ENCODE data around the gene DNAH2.

The DNAH2 gene

DNA sequence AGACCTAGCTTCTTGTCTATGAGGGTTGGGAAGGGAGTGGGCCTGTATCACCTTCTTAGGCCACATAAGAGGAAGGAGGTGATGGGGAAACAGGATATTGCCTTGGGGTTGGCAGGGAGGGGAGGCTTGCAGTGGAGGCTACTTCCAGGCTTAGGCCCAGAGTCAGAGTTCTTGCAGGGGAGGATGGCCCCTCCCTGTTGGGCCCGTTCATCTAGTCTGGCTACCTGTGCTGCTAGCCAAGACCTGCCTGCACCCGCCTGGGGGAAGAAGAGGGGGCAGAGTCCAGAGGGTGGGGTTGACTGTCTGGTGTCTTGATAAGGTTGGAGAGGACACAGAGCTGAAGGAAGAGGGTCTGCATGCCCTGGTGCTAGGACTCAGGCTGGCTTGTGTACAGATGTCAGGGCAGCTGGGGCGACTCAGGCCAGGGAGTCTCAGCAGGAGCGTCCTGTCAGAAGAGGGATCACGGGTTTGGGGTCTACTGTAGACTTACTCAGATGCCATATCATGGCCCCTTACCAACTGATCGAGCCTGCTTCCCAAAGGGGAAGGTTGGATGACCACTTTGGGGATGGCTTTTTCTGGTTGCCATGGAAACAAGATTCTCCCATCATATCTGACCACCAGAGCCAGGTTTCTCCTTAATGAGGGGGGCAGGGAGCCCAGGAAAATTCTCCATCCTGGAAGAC, 121.8 kb downstream of the DNAH2 start:
- no peak for DNase-seq (ENCODE audit: low read depth)

DNA sequence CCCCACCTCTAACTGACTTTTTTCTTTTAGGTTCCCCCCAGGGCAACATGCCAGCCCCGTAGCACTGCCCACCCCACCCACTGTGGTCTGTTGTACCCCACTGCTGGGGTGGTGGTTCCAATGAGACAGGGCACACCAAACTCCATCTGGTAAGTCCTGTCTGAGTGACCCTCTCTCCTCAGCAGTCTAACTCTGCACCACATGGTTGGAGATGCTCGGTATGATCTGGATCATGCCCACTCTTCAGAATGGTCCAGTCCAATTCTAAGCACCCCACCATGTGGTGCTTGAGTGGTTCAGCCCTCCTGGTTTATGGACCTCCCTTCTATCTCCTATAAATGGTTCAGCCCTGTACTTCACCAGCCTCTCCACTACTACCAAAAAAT, 122.3 kb downstream of the DNAH2 start:
- DNase-seq (ENCODE audit: low read depth): peak; percentile 72

DNA sequence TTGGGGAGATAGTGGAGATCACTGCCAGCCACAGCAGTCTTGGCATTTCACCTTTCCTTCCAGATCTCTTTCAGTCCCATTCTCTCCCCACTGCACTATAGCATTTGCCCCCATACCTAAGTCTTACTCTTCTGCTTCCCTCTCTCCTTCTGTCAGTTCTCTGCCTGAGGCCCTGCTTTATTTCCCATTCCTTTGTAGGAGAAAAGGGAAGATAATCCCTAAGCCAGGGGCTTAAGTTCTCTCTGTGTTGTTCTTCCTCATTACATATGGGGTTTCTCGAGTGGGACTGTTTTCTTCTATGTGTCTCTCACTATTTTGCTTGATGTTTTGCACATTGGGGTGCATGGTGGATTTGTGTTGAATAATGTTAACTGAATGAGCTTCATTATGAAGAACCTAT, 122.9 kb downstream of the DNAH2 start:
- no peak for DNase-seq (ENCODE audit: low read depth)

DNA sequence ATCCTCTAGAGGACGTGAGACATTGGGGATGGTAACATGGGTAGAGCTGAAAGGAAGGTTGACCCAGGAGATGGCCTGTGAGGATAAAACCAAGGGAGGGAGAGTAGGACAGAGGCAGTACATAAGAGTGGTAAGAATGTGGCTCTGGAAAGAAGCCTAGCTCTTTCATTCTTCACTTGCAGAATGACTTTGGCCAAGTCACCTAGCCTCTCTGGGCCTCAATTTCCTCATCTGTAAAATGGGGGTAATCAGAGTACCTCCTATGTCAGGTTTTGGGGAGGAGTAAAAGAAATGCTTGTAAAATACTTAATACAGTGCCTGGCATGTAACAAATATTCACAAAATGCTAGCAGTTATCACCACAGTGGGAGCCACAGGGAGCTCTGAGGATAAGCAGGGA, 123.3 kb downstream of the DNAH2 start:
- no peak for DNase-seq (ENCODE audit: low read depth)

DNA sequence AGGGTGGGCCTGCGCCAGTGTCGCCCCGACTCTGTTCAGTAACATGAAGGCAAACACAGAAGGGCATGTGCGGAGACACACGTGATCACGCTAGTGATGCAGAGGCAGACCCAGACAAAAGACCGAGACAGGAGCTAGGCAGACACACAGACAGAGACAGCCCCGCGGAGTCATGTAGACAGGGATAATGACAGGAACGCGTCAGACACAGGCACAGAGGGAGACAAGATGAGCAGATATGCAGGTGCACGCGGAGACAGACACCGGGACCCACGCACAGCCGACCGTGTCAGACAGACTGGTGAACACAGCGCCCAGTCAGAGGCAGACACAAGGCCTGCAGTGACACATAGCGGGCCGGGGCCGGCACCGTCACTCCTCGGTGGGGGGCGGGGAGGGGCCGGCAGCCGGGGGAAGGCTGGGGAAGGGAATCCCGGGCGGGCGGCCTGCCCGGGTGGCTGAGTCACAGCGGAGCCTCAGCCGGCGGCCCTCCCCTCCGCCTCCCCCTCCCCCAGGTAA, 123.9 kb downstream of the DNAH2 start:
- peak; percentile 93 for DNase-seq (ENCODE audit: low read depth)

DNA sequence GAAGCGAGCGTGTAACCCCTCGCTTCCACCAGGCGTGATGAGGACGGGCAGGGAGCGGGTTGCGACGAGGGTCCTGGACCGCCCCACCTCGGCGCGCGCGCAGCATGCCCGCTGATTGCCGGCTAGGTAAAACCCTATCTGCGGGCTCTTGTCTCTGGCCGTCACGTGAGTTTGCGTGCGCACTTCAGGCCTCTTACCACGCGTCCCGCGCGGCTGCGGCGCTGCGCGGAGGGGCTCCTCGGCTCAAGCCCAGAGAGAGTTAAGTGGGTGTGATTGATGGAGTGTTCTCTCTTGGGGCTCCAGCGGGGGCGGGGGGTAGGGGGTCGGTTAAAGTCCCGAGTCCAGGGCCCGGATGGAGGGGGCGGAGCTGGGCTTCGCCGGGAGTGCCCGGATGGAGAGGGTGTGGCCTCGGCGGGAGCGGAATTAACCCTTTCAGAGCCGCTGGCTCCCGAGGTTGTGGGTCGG, 124.4 kb downstream of the DNAH2 start:
- peak; percentile 92 for DNase-seq (ENCODE audit: low read depth)

DNA sequence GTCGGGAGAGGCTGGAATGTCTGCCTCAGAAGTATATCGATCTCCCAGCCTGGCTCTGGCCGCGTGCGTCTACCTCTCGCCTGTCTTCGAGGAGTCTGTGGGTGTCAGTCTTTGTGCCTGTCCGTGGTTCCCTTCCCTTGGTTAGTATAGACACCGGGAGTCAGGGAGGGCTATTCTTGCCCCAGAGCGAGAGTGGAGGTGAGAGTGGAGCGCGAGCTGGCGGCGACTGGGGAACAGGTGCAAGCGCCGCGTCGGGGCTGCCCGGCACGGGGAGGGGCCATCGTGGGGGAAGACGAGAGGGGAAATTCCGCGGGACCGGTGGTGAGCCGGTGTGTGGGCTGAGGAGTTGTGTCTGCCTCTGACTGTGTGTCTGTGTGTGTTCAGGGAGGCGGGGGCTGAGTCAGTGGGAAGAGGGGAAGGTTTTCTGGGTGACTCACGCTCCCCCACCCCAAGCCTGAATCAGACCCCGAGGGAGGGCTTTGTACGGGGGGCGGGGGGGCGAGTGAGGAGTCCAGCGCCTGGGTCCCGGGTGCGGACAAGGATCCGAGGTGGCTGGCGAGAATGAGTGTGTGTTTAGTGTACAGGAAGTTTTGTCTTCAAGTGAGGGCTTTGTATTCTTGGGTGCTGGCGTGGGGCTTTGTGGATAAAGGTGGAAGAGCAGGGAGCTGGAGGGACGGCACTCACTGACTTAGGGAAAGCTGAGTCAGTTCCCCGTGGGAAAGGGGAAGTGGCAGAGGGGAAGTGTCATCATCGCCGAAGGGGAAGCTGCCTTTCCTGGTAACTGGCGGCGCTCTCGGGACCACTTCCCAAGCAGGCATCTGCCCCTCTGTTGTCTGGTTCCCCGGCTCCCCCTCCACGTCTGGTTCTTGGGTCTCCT, 125.1 kb downstream of the DNAH2 start:
- DNase-seq (ENCODE audit: low read depth): peak; percentile 97

DNA sequence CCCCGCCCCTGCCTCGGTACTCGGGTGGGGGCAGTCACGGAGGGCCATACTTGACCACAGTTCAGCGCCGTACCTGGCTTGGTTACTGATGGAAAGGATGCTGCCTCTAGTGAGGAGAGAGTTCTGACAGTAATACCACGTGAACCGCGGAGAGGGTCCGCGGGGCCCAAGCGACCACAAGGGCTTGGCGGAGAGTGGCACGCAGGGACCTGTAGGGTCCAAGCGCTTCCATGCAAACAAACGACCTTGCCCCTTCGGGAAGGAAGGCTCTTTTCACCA, 125.7 kb downstream of the DNAH2 start:
- no peak for DNase-seq (ENCODE audit: low read depth)

DNA sequence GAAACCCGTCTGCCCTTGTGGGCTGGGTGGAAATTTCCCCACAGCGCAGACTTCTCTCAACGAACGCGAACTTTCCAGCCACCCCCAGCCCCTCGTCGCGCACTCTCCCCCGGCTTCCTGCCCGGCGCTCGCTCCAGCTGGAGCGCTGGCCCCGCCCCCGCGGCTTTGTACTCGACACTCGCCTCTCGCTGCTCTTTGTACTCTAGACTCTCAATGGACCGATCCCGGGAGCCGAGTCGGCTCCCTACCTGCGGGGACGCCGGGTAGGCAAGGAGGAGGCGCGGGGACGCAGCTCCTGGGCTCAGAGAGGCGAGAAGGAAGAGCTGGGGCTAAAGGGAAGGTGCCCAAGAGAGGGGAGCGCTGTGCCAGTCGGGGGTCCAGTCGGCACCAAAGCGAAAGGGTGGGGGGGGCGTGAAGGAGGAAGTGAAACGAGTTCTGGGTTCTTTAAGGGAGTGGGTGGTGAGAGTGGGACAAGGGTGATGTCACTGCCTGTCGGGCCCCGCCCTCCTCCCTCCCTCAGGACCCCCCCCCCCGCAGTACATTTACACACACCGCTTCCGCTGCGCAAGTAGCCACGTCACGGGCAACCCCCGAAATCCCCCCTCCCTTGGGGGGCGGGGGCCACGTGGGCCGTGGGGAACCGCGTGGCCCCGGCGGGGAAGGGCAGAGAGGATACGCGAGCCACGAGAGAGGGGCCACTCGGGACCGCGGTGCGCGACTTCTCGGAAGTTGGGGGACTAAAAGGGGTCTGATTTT, 126.2 kb downstream of the DNAH2 start:
- peak; percentile 90 for DNase-seq (ENCODE audit: low read depth)

DNA sequence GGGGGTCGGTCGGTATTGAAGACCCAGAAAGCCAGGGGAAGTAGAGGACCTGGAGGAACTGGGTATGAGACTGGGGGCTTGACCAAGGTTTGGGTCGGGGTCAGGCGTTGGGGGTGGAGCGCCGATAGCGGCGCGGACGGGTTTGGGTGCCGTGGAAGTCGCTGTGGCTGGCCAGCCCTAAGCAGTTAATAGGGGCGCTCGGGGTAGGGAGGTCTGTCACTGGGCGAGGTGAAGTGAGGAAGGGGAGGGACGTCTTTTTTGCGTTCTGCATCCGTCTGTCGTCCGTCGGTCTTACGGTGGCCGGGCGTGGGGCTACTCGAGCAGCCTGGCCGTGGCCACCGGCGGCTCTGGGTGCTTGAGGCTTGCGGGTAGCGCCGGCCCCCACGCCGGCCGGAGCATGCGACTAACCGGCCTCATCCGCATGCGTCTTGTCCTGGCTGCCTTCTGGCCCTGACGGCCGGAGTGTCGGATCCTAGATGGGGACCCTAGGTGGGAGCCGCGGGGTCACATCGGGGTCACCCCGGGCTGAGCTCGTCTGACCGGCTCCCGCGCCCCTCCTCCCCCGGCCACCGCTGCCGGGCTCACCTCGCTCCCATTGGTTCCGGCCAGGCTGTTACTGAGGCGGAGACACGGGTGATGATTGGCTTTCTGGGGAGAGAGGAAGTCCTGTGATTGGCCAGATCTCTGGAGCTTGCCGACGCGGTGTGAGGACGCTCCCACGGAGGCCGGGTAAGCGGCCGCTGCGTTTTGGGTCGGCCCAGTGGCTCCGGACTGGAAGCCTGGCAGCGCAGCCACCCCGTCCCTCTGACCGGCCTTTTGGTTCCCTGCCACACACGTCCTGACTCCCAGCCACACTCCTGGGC, 127.0 kb downstream of the DNAH2 start:
- peak; percentile 98 for DNase-seq (ENCODE audit: low read depth)

DNA sequence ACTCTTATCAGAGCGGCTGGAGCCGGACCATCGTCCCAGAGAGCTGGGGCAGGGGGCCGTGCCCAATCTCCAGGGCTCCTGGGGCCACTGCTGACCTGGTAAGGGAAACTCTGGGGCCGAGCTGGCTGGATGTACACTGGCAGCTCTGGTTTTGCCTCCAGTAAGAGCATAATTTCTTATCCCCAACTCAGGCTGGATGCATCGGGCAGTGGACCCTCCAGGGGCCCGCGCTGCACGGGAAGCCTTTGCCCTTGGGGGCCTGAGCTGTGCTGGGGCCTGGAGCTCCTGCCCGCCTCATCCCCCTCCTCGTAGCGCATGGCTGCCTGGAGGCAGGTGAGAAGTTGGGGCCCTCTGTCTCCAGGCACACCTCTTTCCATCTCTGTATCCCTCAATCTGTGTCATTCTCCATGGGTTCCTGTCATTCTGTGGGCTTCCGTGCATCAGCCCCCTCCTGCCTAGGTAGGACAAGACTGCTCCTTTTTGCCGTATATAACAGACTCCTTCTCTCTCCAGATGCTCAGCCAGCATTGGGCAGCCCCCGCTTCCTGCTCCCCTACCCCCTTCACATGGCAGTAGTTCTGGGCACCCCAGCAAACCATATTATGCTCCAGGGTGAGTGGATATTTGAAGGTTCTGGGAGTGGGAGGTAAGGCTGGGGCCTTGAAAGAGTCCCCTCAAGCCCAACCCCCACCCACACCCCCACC, 128.0 kb downstream of the DNAH2 start:
- no peak for DNase-seq (ENCODE audit: low read depth)

DNA sequence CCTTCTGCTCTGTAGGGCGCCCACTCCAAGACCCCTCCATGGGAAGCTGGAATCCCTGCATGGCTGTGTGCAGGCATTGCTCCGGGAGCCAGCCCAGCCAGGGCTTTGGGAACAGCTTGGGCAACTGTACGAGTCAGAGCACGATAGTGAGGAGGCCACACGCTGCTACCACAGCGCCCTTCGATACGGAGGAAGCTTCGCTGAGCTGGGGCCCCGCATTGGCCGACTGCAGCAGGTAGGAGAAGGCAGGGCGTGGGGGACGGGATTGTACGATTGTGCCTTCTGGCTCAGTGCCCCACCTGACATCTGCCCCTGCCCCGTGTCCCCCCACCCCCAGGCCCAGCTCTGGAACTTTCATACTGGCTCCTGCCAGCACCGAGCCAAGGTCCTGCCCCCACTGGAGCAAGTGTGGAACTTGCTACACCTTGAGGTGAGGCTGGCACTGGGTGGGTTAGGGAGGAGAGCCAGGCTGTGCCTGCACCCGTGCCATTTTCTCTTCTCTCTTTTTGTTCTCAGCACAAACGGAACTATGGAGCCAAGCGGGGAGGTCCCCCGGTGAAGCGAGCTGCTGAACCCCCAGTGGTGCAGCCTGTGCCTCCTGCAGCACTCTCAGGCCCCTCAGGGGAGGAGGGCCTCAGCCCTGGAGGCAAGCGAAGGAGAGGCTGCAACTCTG, 128.7 kb downstream of the DNAH2 start:
- DNase-seq (ENCODE audit: low read depth): no peak

DNA sequence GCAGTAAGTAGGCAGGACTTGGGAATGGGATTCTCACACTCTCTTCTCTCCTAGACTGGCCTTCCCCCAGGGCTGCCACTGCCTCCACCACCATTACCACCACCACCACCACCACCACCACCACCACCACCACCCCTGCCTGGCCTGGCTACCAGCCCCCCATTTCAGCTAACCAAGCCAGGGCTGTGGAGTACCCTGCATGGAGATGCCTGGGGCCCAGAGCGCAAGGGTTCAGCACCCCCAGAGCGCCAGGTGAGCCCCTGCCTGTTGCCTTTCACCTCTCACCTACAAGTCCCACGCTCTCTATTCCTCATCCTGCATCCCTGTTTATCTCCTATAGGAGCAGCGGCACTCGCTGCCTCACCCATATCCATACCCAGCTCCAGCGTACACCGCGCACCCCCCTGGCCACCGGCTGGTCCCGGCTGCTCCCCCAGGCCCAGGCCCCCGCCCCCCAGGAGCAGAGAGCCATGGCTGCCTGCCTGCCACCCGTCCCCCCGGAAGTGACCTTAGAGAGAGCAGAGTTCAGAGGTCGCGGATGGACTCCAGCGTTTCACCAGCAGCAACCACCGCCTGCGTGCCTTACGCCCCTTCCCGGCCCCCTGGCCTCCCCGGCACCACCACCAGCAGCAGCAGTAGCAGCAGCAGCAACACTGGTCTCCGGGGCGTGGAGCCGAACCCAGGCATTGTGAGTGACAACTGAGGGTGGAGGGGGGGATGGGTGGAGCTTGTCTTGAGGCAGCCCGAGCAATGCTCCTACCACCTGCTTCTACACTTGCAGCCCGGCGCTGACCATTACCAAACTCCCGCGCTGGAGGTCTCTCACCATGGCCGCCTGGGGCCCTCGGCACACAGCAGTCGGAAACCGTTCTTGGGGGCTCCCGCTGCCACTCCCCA, 129.5 kb downstream of the DNAH2 start:
- no peak for DNase-seq (ENCODE audit: low read depth)

DNA sequence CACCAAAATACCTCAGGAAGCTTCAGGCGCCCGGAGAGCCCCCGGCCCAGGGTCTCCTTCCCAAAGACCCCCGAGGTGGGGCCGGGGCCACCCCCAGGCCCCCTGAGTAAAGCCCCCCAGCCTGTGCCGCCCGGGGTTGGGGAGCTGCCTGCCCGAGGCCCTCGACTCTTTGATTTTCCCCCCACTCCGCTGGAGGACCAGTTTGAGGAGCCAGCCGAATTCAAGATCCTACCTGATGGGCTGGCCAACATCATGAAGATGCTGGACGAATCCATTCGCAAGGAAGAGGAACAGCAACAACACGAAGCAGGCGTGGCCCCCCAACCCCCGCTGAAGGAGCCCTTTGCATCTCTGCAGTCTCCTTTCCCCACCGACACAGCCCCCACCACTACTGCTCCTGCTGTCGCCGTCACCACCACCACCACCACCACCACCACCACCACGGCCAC, 130.6 kb downstream of the DNAH2 start:
- no peak for DNase-seq (ENCODE audit: low read depth)

DNA sequence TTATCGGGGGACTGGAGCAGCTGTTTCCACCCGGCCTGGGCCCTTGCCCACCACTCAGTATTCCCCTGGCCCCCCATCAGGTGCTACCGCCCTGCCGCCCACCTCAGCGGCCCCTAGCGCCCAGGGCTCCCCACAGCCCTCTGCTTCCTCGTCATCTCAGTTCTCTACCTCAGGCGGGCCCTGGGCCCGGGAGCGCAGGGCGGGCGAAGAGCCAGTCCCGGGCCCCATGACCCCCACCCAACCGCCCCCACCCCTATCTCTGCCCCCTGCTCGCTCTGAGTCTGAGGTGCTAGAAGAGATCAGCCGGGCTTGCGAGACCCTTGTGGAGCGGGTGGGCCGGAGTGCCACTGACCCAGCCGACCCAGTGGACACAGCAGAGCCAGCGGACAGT, 131.2 kb downstream of the DNAH2 start:
- DNase-seq (ENCODE audit: low read depth): no peak

DNA sequence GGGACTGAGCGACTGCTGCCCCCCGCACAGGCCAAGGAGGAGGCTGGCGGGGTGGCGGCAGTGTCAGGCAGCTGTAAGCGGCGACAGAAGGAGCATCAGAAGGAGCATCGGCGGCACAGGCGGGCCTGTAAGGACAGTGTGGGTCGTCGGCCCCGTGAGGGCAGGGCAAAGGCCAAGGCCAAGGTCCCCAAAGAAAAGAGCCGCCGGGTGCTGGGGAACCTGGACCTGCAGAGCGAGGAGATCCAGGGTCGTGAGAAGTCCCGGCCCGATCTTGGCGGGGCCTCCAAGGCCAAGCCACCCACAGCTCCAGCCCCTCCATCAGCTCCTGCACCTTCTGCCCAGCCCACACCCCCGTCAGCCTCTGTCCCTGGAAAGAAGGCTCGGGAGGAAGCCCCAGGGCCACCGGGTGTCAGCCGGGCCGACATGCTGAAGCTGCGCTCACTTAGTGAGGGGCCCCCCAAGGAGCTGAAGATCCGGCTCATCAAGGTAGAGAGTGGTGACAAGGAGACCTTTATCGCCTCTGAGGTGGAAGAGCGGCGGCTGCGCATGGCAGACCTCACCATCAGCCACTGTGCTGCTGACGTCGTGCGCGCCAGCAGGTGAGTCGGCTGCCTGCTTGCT, 131.7 kb downstream of the DNAH2 start:
- no peak for DNase-seq (ENCODE audit: low read depth)

DNA sequence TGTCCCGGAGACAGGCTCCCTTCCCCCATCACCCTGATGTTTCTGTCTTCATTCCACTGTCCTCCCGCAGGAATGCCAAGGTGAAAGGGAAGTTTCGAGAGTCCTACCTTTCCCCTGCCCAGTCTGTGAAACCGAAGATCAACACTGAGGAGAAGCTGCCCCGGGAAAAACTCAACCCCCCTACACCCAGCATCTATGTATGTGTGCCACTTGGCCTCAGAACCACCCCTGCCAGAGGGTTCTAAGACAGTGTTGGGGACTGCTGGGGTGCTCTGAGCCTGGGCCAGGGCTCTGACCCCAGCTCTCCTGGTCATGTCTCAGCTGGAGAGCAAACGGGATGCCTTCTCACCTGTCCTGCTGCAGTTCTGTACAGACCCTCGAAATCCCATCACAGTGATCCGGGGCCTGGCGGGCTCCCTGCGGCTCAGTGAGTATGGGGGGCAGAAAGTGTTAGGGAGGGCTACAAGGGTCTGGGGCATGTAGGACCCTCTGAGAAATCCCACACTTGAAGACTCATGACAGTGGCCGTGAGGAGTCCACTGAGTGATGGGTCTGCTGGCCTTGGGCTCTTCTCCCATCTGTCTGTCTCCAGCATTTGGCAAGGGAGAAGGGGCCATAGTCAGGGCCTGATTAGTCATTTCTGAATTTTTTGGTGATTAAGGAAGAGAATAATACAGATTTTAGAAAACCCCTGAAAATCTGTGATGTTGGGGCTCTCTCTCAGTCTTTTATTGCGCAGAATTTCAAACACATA, 132.4 kb downstream of the DNAH2 start:
- no peak for DNase-seq (ENCODE audit: low read depth)
